K562 (cell line): Measurements from ENCODE around the gene HIVEP1. TPM values are rescaled to one million over a fixed set of nuclear protein-coding genes. Genes with fewer than 3 reads are reported as not detected.
A peak's percentile ranks its signal among the peaks of the same experiment; 100 is the strongest.

Experiments used
- ATAC-seq: fragments of 200-7000 bp; cut with Tn5 transposase; 3 replicates; pipeline ENCODE4 v1.9.1; 2020; ENCODE audit warnings: moderate library complexity
- BruUV-seq: library from RNA; stranded (reverse); fragments of 400-500 nt; replicated peaks from 2 replicates; lab custom pipeline; 2021; lab: Mats Ljungman, UMichigan
- CTCF ChIA-PET: fragments of 300-600 bp; formaldehyde crosslinking; extraction: SDS; loops from one replicate; lab custom pipeline; 2021; ENCODE audit warnings: low intra/inter-chr PET ratio; lab: Yijun Ruan, JAX
- POLR2A ChIA-PET: fragments of 300-600, 350-650 bp; sonication (Branson Sonifier 250); formaldehyde crosslinking; extraction: SDS; loops from one replicate; lab custom pipeline; 2021; ENCODE audit warnings: antibody characterized with exemption, inconsistent platforms; lab: Yijun Ruan, JAX
- DNase-seq, 4 experiments: peaks; one replicate each; pipeline versions ENCODE4 v3.0.0 to v3.0.0-alpha.2; 2011 to 2018; ENCODE audit warnings: low spot score in 3 of 4, mixed read lengths in 3 of 4; ENCODE audit errors: extremely low read depth in 1 of 4
- FAIRE-seq: peaks from 2 replicates; lab custom pipeline; 2011; peaks lifted over from hg19 to GRCh38; lab: Jason Lieb, UNC
- H2AFZ ChIP-seq: 2 replicates; pipeline ENCODE4 v1.6.0; 2011; ENCODE audit warnings: low read depth, low read length, control low read depth, inconsistent platforms
- H3K27ac ChIP-seq: fragments of 200-600 bp; 3 replicates; pipeline ENCODE4 v1.8.0; 2011; ENCODE audit warnings: low read depth, mild to moderate bottlenecking, control low read depth, inconsistent platforms, low read length, moderate library complexity, mixed read lengths; ENCODE audit errors: extremely low read depth
- H3K27me3 ChIP-seq, 2 experiments: fragments of 300-600 bp in 1 of 2; 2 replicates in 1 of 2; 3 replicates in 1 of 2; pipeline versions ENCODE4 v1.6.0 to v1.8.0; 2011; ENCODE audit warnings: inconsistent platforms in 2 of 2, low read length in 2 of 2, mild to moderate bottlenecking in 1 of 2, mixed read lengths in 1 of 2, moderate library complexity in 1 of 2; ENCODE audit not compliant: control insufficient read depth in 2 of 2, insufficient read depth in 2 of 2
- H3K36me3 ChIP-seq: fragments of 300-600 bp; 3 replicates; pipeline ENCODE4 v1.8.0; 2011; ENCODE audit warnings: mild to moderate bottlenecking, low read length, inconsistent platforms; ENCODE audit not compliant: control insufficient read depth, insufficient read depth
- H3K4me1 ChIP-seq, 2 experiments: fragments of 200-600 bp in 1 of 2; replicated peaks in 1 of 2; 2 replicates in 1 of 2; 3 replicates in 1 of 2; pipeline versions ENCODE4 v1.5.1 to v1.8.0; 2011; ENCODE audit warnings: inconsistent platforms in 2 of 2, low read length in 2 of 2, mild to moderate bottlenecking in 1 of 2, mixed read lengths in 1 of 2, moderate library complexity in 1 of 2; ENCODE audit not compliant: control insufficient read depth in 2 of 2, insufficient read depth in 2 of 2
- H3K4me2 ChIP-seq: 2 replicates; pipeline ENCODE4 v1.6.1; 2011; ENCODE audit warnings: low read length, control low read depth, inconsistent platforms, mixed read lengths; ENCODE audit not compliant: insufficient read depth
- H3K4me3 ChIP-seq: fragments of 200-600 bp; sonication (generic), shearing (Covaris generic); 2 replicates; pipeline ENCODE4 v1.5.1; 2016; ENCODE audit warnings: control low read depth, inconsistent platforms
- H3K79me2 ChIP-seq: fragments of 200-600 bp; 3 replicates; pipeline ENCODE4 v1.8.0; 2011; ENCODE audit warnings: low read length, inconsistent platforms; ENCODE audit not compliant: control insufficient read depth, insufficient read depth
- H3K9ac ChIP-seq, 2 experiments: 2 replicates each; pipeline versions ENCODE4 v1.6.0 to v1.6.1; 2011; ENCODE audit warnings: low read depth in 2 of 2, low read length in 2 of 2, control low read depth in 1 of 2, inconsistent platforms in 1 of 2, mild to moderate bottlenecking in 1 of 2, mixed read lengths in 1 of 2; ENCODE audit not compliant: insufficient read depth in 1 of 2
- H3K9me1 ChIP-seq: one replicate; pipeline ENCODE4 v1.6.0; 2011; ENCODE audit warnings: inconsistent platforms, mild to moderate bottlenecking, low read length, moderate library complexity; ENCODE audit not compliant: control insufficient read depth, insufficient read depth
- H3K9me3 ChIP-seq: replicated peaks from 2 replicates; pipeline ENCODE4 v1.5.1; 2011; ENCODE audit warnings: low read depth, low read length, inconsistent platforms; ENCODE audit not compliant: control insufficient read depth, insufficient read depth
- H4K20me1 ChIP-seq: replicated peaks from 2 replicates; pipeline ENCODE4 v1.6.1; 2011; ENCODE audit warnings: low read length, inconsistent platforms, mixed read lengths; ENCODE audit not compliant: control insufficient read depth, insufficient read depth
- HNRNPH1 ChIP-seq: fragments of 200-400 bp; formaldehyde crosslinking; optimal IDR thresholded peaks from 2 replicates; pipeline ENCODE3; 2017; ENCODE audit warnings: low read depth, mild to moderate bottlenecking, low read length, moderate library complexity
- NCOA1 ChIP-seq: fragments of 450-650 bp; IDR thresholded peaks from 2 replicates; pipeline ENCODE4 v1.6.1; 2016; ENCODE audit warnings: low read depth
- NFIX ChIP-seq: fragments of 250-450 bp; sonication (Bioruptor Pico); IDR thresholded peaks from 2 replicates; pipeline ENCODE4 v1.4.0; 2020; ENCODE audit warnings: low read depth, mild to moderate bottlenecking, moderate library complexity
- NFXL1 ChIP-seq: fragments of 450-650 bp; formaldehyde crosslinking; IDR thresholded peaks from 2 replicates; pipeline ENCODE4 v1.4.0; 2021; ENCODE audit warnings: mild to moderate bottlenecking
- PHTF2 ChIP-seq: fragments of 250-450 bp; sonication (Bioruptor Pico); IDR thresholded peaks from 2 replicates; pipeline ENCODE4 v1.5.0; 2021; ENCODE audit warnings: mild to moderate bottlenecking
- WGBS: fragments of 100-300 bp; shearing (Covaris generic); methylation state at CpG from one replicate; pipeline ENCODE4 v1.1.6; 2016; ENCODE audit warnings: low coverage, mixed read lengths; ENCODE audit not compliant: insufficient coverage; ENCODE audit errors: missing lambda C conversion rate; 5-methylcytosine and 5-hydroxymethylcytosine counted together
- in situ Hi-C: fragments of 300-500 bp; cut with MboI; formaldehyde crosslinking; loops from 4 replicates; pipeline ENCODE4 v1.15.0; 2018; ENCODE audit warnings: inconsistent platforms, mixed read lengths
- intact Hi-C: fragments of 100-400 bp; cut with micrococcal nuclease; formaldehyde crosslinking; loops from 2 replicates; pipeline ENCODE4 v1.14.2; 2022
- polyA plus RNA-seq, 8 experiments: library from polyadenylated mRNA; depleted of rRNA in 4 of 8; stranded (reverse) in 5 of 8; unstranded in 3 of 8; fragments of >200 nt; fragmentation: Nextera tagmentation in 2 of 8; fragmentation: Illumina TruSeq in 1 of 8; extraction: Ambion mirVana in 2 of 8; extraction: Trizol in 1 of 8; gene quantifications; 2 replicates each; pipeline versions ENCODE4 v1.2.1 to v1.2.3, GENCODE V29; 2011 to 2014; ENCODE audit warnings: inconsistent platforms in 1 of 8, missing spikeins in 1 of 8
- total RNA-seq, 7 experiments: library from RNA; depleted of rRNA in 6 of 7; stranded (reverse); fragments of >200 nt in 6 of 7; fragmentation: Illumina TruSeq in 2 of 7; extraction: Trizol in 2 of 7; gene quantifications; 2 replicates each; pipeline versions ENCODE4 v1.2.1 to v1.2.3, GENCODE V29; 2011 to 2021; ENCODE audit warnings: low replicate concordance in 1 of 7
- TF ChIP-seq, protein P1 (sequence below), 3 experiments: IDR thresholded peaks in 2 of 3; conservative IDR thresholded peaks in 1 of 3; 2 replicates each; pipeline ENCODE4 v1.5.1; 2011 to 2012; ENCODE audit warnings: low read length in 3 of 3, mild to moderate bottlenecking in 3 of 3, control low read depth in 2 of 3, improper control_type of control experiment in 1 of 3, inconsistent platforms in 1 of 3, low read depth in 1 of 3, mixed read lengths in 1 of 3, moderate library complexity in 1 of 3; ENCODE audit not compliant: insufficient read depth in 2 of 3
- TF ChIP-seq, protein P2 (sequence below), 2 experiments: fragments of 150-350 bp in 1 of 2; IDR thresholded peaks; 2 replicates each; pipeline ENCODE4 v1.6.1; 2012 to 2016; ENCODE audit warnings: low read depth in 2 of 2, low read length in 2 of 2, mild to moderate bottlenecking in 1 of 2, moderate library complexity in 1 of 2
- TF ChIP-seq, protein P3 (sequence below): sonication (generic); formaldehyde crosslinking; IDR thresholded peaks from 2 replicates; pipeline ENCODE4 v1.8.0; 2022; ENCODE audit warnings: mild to moderate bottlenecking, missing genetic modification reagents
- TF ChIP-seq, protein P4 (sequence below): fragments of 250-450 bp; sonication (Bioruptor Pico); IDR thresholded peaks from 2 replicates; pipeline ENCODE4 v1.4.0; 2020

HIVEP1 gene
- total and polyA plus RNA-seq, 9 of the 15 experiments (the other 6 are each of a cell fraction or from before 2014, with no cell fraction given), result 6.0 to 33.3 (median 21.7) TPM

DNA sequence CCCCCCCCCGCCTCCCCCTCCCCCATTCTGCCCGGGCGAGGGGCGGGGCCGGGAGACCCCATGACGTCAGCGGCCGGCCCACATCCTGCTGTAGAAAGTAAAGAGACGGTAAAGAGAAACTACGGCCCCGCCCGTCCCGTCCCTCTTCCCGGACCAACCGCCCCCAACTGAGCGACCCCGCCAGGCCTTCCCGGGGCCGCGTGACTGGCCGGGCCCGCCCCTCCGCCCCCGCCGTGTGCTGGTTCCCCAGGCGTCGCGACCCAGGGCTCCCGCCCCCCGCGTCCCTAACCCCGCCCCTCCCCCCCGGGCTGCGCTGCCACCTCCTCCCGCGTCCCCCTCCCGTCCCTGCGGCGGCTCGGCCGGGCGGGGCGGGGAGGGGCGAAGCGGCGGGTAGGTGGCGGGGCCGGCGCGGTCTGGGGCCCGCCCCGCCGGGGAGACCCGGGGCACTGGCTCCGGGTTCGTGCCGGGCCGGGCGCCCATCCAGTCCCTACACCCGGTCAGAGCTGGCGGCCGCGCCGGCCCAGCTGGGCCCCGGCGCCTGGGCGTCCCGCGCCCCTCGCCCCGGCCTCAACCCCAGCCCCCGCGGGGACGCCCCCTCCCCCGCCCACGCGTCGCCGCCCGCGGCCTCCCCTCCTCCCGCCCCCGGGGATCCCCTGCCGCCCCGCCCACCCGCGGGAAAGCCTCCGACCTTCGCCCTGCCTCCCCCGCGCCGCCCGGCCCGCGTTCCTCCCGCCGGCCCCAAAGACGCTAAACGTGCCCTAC lies 655 bp upstream of the HIVEP1 start:
- Histone ChIP-seq H3K27ac (peak overlapping the region; percentile 99), H3K9me1 (no peaks in the 10 kb centered on the region), H3K4me1 (peaks cover 19% of the 10 kb centered on the region in 2 experiments), H3K9me3 (peaks cover 10% of the 10 kb centered on the region), H3K79me2 (peaks cover 67% of the 10 kb centered on the region), H3K9ac (peak overlapping the region in 1 of 2 experiments; percentile 84; a peak in 3 of 4 replicates), H3K4me2 (peak overlapping the region; percentile 98; the same call in 1 of the 2 replicates), H3K36me3 (peaks cover 27% of the 10 kb centered on the region), H2AFZ (no peak overlapping the region), H3K27me3 (no peaks in the 10 kb centered on the region; a peak in 1 of 5 replicates), H4K20me1 (no peaks in the 10 kb centered on the region), H3K4me3 (peak overlapping the region; percentile 73)
- WGBS, result 3% methylated on average over 13 of the region's 99 CpGs
- CTCF ChIA-PET, result no interaction called here
- ATAC-seq (peak; percentile 85), DNase-seq (peak; percentile 96 to 99 (median 98)), FAIRE-seq (no peak)
- intact Hi-C loops, result loop anchor here (2.0 to 5.0 kb wide), 4 partner anchors 33 to 311 kb away; no protein-coding TSS in a partner anchor
- in situ Hi-C loops, result no loop called here
- POLR2A ChIA-PET, result interaction anchor here (0.6 to 1.0 kb wide), 5 partner anchors 9 to 436 kb away, joined by 3 to 5 read pairs (median 3); no protein-coding TSS in a partner anchor
- BruUV-seq, result no TSS peak
- TF ChIP-seq NFIX (CRISPR knock-in tag) (no peak), NFXL1 (CRISPR knock-in tag) (no peak), HNRNPH1 (no peak), NCOA1 (no peak), PHTF2 (CRISPR knock-in tag) (no peak)
- TF ChIP-seq, protein P1, sequence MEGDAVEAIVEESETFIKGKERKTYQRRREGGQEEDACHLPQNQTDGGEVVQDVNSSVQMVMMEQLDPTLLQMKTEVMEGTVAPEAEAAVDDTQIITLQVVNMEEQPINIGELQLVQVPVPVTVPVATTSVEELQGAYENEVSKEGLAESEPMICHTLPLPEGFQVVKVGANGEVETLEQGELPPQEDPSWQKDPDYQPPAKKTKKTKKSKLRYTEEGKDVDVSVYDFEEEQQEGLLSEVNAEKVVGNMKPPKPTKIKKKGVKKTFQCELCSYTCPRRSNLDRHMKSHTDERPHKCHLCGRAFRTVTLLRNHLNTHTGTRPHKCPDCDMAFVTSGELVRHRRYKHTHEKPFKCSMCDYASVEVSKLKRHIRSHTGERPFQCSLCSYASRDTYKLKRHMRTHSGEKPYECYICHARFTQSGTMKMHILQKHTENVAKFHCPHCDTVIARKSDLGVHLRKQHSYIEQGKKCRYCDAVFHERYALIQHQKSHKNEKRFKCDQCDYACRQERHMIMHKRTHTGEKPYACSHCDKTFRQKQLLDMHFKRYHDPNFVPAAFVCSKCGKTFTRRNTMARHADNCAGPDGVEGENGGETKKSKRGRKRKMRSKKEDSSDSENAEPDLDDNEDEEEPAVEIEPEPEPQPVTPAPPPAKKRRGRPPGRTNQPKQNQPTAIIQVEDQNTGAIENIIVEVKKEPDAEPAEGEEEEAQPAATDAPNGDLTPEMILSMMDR (IDR thresholded peaks at IDR 0.05 in 2 of 3, conservative IDR thresholded peaks at IDR 0.05 in 1 of 3; ENCODE audit: insufficient read depth in 2 of 3, low read depth in 1 of 3, low read length in 3 of 3), result peak in 1 of 3 experiments; percentile 1; a peak in 1 of 6 replicates
- TF ChIP-seq, protein P2, sequence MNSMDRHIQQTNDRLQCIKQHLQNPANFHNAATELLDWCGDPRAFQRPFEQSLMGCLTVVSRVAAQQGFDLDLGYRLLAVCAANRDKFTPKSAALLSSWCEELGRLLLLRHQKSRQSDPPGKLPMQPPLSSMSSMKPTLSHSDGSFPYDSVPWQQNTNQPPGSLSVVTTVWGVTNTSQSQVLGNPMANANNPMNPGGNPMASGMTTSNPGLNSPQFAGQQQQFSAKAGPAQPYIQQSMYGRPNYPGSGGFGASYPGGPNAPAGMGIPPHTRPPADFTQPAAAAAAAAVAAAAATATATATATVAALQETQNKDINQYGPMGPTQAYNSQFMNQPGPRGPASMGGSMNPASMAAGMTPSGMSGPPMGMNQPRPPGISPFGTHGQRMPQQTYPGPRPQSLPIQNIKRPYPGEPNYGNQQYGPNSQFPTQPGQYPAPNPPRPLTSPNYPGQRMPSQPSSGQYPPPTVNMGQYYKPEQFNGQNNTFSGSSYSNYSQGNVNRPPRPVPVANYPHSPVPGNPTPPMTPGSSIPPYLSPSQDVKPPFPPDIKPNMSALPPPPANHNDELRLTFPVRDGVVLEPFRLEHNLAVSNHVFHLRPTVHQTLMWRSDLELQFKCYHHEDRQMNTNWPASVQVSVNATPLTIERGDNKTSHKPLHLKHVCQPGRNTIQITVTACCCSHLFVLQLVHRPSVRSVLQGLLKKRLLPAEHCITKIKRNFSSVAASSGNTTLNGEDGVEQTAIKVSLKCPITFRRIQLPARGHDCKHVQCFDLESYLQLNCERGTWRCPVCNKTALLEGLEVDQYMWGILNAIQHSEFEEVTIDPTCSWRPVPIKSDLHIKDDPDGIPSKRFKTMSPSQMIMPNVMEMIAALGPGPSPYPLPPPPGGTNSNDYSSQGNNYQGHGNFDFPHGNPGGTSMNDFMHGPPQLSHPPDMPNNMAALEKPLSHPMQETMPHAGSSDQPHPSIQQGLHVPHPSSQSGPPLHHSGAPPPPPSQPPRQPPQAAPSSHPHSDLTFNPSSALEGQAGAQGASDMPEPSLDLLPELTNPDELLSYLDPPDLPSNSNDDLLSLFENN (IDR thresholded peaks at IDR 0.05; ENCODE audit: low read depth in 2 of 2, low read length in 2 of 2), result no peak
- TF ChIP-seq, protein P3, sequence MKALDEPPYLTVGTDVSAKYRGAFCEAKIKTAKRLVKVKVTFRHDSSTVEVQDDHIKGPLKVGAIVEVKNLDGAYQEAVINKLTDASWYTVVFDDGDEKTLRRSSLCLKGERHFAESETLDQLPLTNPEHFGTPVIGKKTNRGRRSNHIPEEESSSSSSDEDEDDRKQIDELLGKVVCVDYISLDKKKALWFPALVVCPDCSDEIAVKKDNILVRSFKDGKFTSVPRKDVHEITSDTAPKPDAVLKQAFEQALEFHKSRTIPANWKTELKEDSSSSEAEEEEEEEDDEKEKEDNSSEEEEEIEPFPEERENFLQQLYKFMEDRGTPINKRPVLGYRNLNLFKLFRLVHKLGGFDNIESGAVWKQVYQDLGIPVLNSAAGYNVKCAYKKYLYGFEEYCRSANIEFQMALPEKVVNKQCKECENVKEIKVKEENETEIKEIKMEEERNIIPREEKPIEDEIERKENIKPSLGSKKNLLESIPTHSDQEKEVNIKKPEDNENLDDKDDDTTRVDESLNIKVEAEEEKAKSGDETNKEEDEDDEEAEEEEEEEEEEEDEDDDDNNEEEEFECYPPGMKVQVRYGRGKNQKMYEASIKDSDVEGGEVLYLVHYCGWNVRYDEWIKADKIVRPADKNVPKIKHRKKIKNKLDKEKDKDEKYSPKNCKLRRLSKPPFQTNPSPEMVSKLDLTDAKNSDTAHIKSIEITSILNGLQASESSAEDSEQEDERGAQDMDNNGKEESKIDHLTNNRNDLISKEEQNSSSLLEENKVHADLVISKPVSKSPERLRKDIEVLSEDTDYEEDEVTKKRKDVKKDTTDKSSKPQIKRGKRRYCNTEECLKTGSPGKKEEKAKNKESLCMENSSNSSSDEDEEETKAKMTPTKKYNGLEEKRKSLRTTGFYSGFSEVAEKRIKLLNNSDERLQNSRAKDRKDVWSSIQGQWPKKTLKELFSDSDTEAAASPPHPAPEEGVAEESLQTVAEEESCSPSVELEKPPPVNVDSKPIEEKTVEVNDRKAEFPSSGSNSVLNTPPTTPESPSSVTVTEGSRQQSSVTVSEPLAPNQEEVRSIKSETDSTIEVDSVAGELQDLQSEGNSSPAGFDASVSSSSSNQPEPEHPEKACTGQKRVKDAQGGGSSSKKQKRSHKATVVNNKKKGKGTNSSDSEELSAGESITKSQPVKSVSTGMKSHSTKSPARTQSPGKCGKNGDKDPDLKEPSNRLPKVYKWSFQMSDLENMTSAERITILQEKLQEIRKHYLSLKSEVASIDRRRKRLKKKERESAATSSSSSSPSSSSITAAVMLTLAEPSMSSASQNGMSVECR (CRISPR knock-in tag), result no peak; the same call in 1 of the 2 replicates
- TF ChIP-seq, protein P4, sequence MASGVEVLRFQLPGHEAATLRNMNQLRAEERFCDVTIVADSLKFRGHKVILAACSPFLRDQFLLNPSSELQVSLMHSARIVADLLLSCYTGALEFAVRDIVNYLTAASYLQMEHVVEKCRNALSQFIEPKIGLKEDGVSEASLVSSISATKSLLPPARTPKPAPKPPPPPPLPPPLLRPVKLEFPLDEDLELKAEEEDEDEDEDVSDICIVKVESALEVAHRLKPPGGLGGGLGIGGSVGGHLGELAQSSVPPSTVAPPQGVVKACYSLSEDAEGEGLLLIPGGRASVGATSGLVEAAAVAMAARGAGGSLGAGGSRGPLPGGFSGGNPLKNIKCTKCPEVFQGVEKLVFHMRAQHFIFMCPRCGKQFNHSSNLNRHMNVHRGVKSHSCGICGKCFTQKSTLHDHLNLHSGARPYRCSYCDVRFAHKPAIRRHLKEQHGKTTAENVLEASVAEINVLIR, result no peak
